Loucy (cell line): ENCODE measurements around the gene SPPL3.

Experiments used
- EZH2phosphoT487 ChIP-seq: fragments of 200-600 bp; IDR thresholded peaks from 2 replicates; pipeline ENCODE4 v1.6.1; 2018; ENCODE audit warnings: antibody characterized with exemption, mild to moderate bottlenecking, moderate library complexity, borderline replicate concordance
- TF ChIP-seq, protein P1 (sequence below): fragments of 200-600 bp; sonication (generic); conservative IDR thresholded peaks from 2 replicates; pipeline ENCODE4 v1.5.1; 2014; ENCODE audit warnings: mild to moderate bottlenecking, antibody characterized with exemption, low read length

DNA sequence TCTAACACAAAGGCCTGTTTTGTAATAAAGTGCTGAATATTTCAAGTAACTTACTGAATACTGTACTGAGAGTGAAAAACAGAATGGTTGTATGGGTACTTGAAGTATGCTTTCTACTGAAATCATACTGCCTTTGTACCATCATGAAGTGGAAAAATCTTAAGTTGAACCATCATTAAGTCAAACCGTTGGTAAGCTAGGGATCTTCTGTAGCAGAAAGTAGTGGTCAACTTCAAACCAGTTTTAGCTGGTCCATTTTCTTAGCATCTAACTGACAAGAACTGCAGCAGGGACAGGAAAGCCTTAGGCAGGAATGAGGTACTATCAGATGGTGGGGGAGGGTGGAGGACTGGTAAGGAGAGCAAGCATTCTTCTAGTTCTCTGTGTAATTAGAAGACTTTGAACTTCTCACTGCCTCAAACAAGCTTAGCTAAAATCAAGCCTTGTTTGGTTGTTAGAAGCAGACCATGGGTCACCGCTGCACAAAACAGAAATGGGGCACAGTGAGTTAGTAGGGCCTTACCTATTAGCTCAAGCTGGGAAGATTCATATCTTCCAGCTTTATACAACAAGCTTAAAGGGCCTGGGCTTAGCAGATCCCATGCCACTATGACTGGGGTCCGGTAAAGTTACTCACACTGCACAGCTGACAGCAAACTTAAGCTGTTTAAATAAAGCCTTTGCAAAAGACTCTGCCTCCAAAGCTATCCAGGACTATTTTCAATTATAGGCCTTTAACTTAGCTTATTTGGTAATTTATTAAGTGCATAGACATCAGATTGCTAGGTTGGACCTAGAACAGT, 104.7 kb downstream of the SPPL3 start:
- TF ChIP-seq, protein P1, sequence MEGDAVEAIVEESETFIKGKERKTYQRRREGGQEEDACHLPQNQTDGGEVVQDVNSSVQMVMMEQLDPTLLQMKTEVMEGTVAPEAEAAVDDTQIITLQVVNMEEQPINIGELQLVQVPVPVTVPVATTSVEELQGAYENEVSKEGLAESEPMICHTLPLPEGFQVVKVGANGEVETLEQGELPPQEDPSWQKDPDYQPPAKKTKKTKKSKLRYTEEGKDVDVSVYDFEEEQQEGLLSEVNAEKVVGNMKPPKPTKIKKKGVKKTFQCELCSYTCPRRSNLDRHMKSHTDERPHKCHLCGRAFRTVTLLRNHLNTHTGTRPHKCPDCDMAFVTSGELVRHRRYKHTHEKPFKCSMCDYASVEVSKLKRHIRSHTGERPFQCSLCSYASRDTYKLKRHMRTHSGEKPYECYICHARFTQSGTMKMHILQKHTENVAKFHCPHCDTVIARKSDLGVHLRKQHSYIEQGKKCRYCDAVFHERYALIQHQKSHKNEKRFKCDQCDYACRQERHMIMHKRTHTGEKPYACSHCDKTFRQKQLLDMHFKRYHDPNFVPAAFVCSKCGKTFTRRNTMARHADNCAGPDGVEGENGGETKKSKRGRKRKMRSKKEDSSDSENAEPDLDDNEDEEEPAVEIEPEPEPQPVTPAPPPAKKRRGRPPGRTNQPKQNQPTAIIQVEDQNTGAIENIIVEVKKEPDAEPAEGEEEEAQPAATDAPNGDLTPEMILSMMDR, result no peak
- no peak for TF ChIP-seq EZH2phosphoT487
